GM19397 (cell line): ENCODE data around the gene SLC29A3.
"Not testable (repeated sequence)": the region's sequence is repeated elsewhere in the genome, so short reads cannot be mapped to it uniquely, and the experiment has no call there.

Experiments
- ATAC-seq: cut with Tn5 transposase; IDR thresholded peaks from one replicate; pipeline ENCODE4 v1.9.1; 2021; ENCODE audit warnings: mild to moderate bottlenecking, moderate library complexity; ENCODE audit not compliant: unreplicated experiment

SLC29A3 gene

DNA sequence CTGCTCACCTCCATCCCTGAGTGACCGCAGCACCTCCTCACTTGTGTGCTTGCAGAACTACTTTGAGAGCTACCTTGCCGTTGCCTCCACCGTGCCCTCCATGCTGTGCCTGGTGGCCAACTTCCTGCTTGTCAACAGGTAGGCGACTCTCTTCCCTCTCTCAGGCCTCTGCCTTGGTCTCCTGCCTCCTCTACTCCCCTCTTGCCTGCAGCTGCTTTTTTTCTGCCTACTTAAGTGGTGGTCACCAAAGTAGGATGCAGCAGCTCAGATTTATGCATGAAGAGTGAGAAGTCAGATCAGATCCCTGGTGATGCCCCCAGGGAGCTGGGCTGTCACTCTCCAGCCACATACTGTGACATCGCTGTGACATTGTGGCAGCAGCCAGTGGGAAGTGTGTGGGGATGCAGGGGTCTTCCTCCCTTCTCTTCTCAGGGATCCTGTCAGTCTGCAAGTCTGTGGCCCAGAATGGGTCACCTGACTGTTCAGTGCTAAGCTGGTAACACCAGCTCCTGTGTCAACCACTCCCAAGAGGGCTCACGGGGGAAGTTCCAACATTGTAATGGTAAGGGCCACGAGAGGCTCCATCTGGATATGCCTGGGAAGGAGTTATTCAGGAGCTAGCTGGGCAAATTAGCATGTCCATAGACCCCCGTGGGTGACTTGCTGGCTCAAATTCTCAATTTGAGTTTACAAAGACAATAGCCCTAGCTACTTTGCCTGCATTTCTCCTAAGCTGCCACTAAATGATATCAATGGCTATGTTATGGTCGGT lies 25.3 kb downstream of the SLC29A3 start:
- no peak for ATAC-seq

DNA sequence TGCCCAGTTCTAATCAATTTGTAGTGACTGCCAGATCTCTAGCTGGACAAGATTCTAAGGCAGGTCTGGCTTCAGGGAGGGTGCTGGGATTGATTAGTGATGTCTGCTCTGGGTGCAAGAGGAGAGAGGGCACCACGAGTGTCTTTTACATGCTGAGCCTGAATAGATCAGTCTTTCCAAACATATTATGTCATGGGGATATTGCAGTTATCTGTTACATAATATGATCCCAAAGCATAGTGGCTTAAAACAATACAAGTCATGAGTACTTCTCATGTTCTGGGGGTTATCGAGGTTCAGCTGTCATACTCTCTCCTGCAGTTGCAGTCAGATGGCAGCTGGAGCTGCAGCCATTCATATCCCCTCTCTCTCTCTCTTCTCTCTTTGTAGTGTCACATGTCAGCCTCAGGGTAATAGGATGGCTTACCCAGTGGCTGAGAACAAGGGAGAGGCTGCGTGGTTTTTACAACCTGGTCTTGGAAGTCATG lies 26.0 kb downstream of the SLC29A3 start:
- no peak for ATAC-seq

DNA sequence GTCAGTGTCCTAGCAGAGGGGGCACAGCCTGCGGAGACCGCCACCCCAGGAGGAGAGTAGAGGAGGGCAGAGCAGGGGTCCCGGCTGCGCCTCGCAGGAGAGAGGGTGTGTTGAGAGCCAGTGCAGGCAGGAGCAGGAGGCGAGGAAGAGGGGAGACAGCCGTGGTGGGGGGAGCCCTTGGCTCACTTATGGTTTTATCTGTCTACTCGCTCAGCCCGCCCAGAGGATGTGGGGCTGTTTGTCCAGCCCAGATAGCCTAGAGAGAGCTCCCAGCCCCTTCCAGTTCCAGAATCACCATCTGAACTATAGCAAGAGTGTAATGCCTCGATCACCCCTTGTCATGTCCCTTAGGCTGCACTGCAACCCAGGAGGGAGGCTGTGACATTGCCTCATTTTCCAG lies 26.6 kb downstream of the SLC29A3 start:
- no peak for ATAC-seq

DNA sequence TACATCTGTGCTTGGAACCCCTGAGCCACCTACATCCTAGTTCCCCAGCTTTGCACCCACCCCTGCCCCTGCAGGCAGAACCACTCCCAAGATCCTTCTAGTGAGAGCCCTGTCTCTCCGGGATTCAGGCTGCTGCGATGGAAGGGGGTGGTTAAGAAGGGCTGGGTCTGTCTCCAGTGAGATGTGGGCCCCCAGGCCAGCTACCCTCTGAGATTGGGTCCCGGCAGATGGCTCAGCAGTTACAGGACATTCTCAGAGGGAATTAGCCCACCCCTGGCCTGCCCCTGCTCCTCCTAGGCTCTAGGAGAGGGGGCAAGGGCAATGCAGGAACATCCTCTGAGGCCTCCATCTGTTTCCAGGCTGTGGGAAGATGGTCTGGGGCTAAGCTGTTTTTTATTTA lies 27.7 kb downstream of the SLC29A3 start:
- no peak for ATAC-seq

GRCh38 chr10:71347587-71348395 lies 28.7 kb downstream of the SLC29A3 start:
- ATAC-seq: no peak

GRCh38 chr10:71348850-71349249 lies 29.8 kb downstream of the SLC29A3 start:
- no peak for ATAC-seq

DNA sequence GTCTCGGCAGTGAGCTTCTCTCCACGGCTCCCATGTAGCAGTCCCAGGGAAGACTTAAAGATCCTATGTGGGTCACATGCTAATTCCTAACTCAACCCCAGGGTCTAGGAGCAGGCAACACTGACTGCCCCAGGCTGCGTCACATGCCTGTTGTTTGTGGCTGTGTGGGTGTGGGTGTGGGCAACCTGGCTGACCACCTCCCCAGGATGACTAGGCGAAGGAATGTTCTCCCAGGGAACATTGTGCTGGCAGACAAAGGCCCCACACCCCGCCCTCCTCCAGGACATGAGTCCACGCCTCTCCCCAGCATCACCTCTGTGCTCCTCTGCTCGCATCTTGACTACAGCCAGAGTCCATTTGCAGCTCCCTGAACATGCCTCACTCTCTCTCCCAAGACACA lies 30.3 kb downstream of the SLC29A3 start:
- ATAC-seq: no peak

GRCh38 chr10:71351087-71351486 lies 32.0 kb downstream of the SLC29A3 start:
- ATAC-seq: no peak

- ATAC-seq: no peak
These were observed 32.7 kb downstream of the SLC29A3 start for GRCh38 chr10:71351628-71352319.

DNA sequence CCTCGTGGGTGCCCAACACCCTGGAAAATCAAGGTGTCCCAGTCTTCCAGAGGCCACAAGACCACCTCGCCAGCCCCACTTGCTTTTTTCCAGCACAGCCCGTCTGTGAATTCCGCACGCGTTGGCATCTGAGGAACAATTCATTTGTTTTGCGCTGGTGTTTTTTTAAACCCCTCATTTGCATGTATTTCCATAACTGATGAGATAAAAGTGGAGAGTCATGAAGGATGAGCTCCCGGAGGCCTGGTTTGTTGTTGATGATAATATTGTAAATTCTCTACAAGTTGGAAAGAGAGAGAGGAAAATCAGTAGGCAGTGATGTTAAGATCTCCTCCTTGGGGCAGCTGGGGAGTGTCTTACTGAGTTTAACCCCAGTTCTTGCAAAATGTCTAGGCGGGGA lies 34.6 kb downstream of the SLC29A3 start:
- ATAC-seq: no peak

DNA sequence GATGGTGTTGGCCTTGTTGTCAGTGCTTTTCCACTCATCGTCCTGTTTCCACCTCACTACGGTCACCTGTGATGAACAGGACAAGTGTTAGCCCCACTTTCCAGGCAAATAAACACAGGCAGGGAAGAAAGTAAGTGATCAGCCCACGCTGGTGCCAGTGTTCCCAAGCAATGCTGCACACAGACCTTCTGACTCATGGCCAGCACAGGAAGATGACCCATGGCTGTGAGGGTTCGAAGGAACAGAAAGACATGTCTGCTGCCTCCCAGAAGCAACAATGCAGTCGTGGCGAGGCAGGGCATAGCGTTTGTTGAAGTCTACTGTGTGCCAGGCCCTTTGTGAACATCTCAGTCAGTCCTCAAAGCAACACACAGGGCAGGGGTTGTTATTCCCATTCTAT lies 35.7 kb downstream of the SLC29A3 start:
- ATAC-seq: no peak

DNA sequence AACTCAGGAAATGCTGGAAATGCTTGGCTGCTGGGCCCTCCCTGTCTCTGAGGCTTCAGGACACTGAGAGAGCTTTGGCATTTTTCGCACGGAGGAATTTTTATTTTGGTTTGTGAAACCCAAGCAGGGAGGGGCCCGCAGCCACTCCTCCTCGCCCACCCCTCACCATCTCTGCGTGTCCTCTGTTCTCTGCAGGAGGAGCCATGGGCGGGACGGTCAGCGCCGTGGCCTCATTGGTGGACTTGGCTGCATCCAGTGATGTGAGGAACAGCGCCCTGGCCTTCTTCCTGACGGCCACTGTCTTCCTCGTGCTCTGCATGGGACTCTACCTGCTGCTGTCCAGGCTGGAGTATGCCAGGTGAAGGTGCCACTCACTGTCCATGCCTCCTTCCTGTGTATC lies 36.8 kb downstream of the SLC29A3 start:
- no peak for ATAC-seq

GRCh38 chr10:71357792-71358265 lies 38.8 kb downstream of the SLC29A3 start:
- ATAC-seq: no peak

DNA sequence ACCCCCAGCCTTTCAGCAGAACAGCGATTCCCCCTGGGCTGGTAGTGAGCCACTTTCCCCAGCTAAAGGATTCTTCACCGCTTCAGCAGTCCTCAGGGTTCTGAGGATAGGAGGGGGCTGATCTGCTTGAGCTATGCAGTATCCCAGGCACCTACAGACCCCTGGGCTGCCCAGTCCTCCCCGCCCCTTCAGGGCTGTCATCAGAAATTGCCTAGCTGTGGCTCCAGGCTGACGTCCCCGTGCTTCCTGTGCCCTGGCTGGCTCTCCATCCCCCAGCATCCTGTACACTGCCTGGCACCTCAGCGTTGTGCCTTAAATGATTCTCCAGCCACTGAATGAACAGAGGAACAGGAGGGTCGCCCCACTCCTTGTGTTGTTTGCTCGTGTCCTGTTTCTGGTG lies 39.2 kb downstream of the SLC29A3 start:
- ATAC-seq: no peak

DNA sequence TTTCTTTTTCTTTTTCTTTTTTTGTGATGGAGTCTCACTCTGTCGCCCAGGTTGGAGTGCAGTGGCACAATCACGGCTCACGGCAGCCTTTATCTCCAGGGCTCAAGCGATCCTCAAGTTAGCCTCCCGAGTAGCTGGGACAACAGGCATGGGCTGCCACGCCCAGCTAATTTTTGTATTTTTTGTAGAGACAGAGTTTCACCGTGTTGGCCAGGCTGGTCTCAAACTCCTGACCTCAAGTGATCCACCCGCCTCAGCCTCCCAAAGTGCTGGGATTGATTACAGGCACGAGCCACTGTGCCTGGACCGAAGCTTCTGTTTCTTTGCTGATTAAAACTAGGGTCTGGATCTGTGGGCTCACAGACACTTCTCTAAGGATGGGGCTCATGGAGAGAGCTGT lies 39.8 kb downstream of the SLC29A3 start:
- not testable (repeated sequence) for ATAC-seq

DNA sequence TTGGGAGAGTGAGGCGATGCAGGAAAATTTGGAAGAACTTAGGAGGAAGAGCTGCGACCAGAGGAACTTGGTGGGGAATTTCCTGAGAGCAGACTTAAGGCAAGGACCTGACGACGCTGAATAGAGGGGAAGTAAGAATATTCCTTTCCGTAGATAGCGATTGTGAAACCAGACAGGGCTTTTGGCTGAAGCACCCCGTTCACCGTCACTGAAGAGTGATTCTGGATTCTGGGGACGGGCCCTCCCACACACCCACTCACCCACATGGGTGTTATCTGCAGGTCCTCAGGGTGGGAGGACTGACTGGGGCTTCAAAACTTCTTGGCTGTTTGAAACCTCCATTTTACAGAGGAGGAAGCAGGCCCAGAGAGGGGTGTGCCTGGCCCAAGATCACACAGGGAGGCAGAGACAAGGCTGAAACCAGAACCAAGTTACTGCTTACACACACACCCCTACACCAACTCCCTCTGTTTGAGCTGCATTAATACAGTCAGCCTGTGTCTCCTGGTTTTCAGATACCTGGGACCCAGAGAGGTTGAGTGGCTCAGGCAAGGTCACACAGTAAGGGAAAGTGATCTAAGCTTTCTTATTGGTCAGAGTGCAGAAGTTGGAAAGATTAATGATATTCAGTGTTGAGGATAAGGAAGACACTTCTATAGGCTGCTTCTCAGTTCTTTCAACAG lies 40.4 kb downstream of the SLC29A3 start:
- ATAC-seq: peak; percentile 46

GRCh38 chr10:71360735-71361134 lies 41.7 kb downstream of the SLC29A3 start:
- no peak for ATAC-seq

- no peak for ATAC-seq
These were observed 42.5 kb downstream of the SLC29A3 start for GRCh38 chr10:71361581-71361980.

DNA sequence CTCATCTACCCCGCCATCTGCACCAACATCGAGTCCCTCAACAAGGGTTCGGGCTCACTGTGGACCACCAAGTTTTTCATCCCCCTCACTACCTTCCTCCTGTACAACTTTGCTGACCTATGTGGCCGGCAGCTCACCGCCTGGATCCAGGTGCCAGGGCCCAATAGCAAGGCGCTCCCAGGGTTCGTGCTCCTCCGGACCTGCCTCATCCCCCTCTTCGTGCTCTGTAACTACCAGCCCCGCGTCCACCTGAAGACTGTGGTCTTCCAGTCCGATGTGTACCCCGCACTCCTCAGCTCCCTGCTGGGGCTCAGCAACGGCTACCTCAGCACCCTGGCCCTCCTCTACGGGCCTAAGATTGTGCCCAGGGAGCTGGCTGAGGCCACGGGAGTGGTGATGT lies 43.1 kb downstream of the SLC29A3 start:
- ATAC-seq: no peak

- no peak for ATAC-seq
These were observed 44.9 kb downstream of the SLC29A3 start for GRCh38 chr10:71363936-71364335.

DNA sequence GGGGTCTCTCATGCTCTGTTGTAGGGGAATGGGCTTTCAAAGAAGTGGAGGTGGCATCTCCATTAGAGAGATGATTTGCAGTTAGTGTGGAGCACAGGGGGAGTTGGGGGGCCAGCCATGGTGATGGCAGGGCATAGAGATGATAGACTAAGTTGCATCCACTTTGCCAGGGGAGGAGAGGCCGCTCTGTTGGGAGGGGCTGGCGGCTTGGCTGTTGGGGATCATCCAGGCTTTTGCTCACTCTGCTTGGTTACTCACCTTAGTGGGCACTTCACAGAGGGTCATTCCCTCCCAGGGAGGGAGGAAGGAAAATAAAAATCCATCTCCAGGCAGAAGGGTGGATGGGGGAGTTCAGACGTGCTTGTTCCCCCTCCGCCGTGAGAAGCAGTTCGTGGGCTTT lies 46.3 kb downstream of the SLC29A3 start:
- ATAC-seq: no peak
